Measurements from ENCODE around the gene TRAF3IP1.
A peak's percentile ranks its signal among the peaks of the same experiment; 100 is the strongest.

The TRAF3IP1 gene

GRCh38 chr2:238412067-238412767 is 91.9 kb downstream of the TRAF3IP1 start:
- DNase-seq: no peak

- DNase-seq: no peak
Observed at GRCh38 chr2:238413368-238413767, 93.0 kb downstream of the TRAF3IP1 start.

GRCh38 chr2:238415036-238415764 is 94.9 kb downstream of the TRAF3IP1 start:
- DNase-seq: no peak

GRCh38 chr2:238415893-238416292 is 95.6 kb downstream of the TRAF3IP1 start:
- DNase-seq: no peak

- DNase-seq: no peak
Observed at GRCh38 chr2:238418196-238418998, 98.1 kb downstream of the TRAF3IP1 start.

- DNase-seq: no peak
Observed at GRCh38 chr2:238418999-238419546, 98.8 kb downstream of the TRAF3IP1 start.

- no peak for DNase-seq
Observed at GRCh38 chr2:238420442-238420841, 100.1 kb downstream of the TRAF3IP1 start.

- DNase-seq: peak; percentile 84
Observed at GRCh38 chr2:238420878-238421694, 100.8 kb downstream of the TRAF3IP1 start.

GRCh38 chr2:238421695-238422035 is 101.3 kb downstream of the TRAF3IP1 start:
- DNase-seq: no peak

- peak; percentile 47 for DNase-seq
Observed at GRCh38 chr2:238422285-238422684, 102.0 kb downstream of the TRAF3IP1 start.

GRCh38 chr2:238422940-238423339 is 102.6 kb downstream of the TRAF3IP1 start:
- DNase-seq: no peak

- DNase-seq: no peak
Observed at GRCh38 chr2:238423561-238424312, 103.4 kb downstream of the TRAF3IP1 start.

- DNase-seq: no peak
Observed at GRCh38 chr2:238424313-238424700, 104.0 kb downstream of the TRAF3IP1 start.

- DNase-seq: no peak
Observed at GRCh38 chr2:238425505-238425978, 105.2 kb downstream of the TRAF3IP1 start.

GRCh38 chr2:238425979-238426567 is 105.8 kb downstream of the TRAF3IP1 start:
- DNase-seq: no peak

GRCh38 chr2:238426568-238427434 is 106.5 kb downstream of the TRAF3IP1 start, which contains the start of gene ASB1:
Gene ASB1 (plus strand): TSS chr2:238426927. CDS start chr2:238427071, 144 bp downstream.
- peak; percentile 90 for DNase-seq

GRCh38 chr2:238427435-238428162 is 107.3 kb downstream of the TRAF3IP1 start:
- no peak for DNase-seq

- DNase-seq: no peak
Observed at GRCh38 chr2:238428866-238429265, 108.5 kb downstream of the TRAF3IP1 start.

GRCh38 chr2:238430781-238431180 is 110.5 kb downstream of the TRAF3IP1 start:
- no peak for DNase-seq

All from hematopoietic multipotent progenitor cell treated with erythropoietin and hydrocortisone succinate and interleukin-3 and kit ligand, for 4 days (in vitro differentiated cells).